Adipocyte (in vitro differentiated cells): ENCODE measurements around the gene LATS1.

Experiments used
- DNase-seq: peaks from one replicate; pipeline ENCODE4 v3.0.0-alpha.2; 2015; ENCODE audit warnings: low read depth
- H3K27me3 ChIP-seq: replicated peaks from 2 replicates; pipeline ENCODE4 v1.7.0; 2013; ENCODE audit warnings: mild to moderate bottlenecking, low read length, moderate library complexity; ENCODE audit not compliant: control insufficient read depth, insufficient read depth
- H3K36me3 ChIP-seq: 2 replicates; pipeline ENCODE4 v1.7.0; 2013; ENCODE audit warnings: low read length, mild to moderate bottlenecking, moderate library complexity; ENCODE audit not compliant: control insufficient read depth, insufficient read depth, severe bottlenecking
- H3K4me1 ChIP-seq: 2 replicates; pipeline ENCODE4 v1.7.0; 2013; ENCODE audit warnings: mild to moderate bottlenecking, low read length, moderate library complexity; ENCODE audit not compliant: control insufficient read depth, insufficient read depth
- H3K4me3 ChIP-seq: 2 replicates; pipeline ENCODE4 v1.7.0; 2013; ENCODE audit warnings: mild to moderate bottlenecking, low read length, moderate library complexity
- H3K9ac ChIP-seq: 2 replicates; pipeline ENCODE4 v1.7.0; 2013; ENCODE audit warnings: mild to moderate bottlenecking, low read length, moderate library complexity
- H3K9me3 ChIP-seq: 2 replicates; pipeline ENCODE4 v1.7.0; 2013; ENCODE audit warnings: mild to moderate bottlenecking, low read length, moderate library complexity; ENCODE audit not compliant: control insufficient read depth

The LATS1 gene

DNA sequence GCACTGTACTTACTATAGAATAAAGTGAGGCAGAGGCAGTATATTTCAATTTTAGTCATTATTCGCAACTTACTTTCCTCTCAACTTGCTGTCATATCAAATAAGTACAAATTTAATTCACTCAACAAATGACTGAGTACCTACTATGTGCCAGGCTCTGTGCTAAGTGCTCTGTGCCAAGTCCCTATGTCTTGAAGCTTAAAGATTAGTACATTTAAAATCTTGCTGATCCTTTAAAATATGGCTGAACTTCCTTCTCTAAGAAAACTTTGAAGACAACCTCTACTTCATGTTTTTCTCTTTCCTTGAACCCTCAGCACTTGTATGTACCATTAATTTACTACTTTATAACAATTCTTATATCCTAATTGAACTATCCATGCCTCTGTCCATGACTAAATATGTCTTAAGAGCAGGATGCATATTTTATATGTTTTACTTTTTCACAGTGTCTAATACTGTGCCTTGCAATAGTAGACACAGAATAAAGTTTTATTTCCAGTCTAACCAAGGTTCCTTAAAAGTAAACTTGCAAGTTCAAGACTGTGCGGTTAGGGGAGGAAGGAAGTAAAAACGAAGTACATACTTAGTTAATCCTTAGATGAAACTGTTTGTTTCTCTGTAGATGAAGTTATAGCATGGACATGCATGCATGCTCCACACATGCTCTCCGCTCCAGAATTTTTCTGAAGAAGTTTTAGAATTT, 10.0 kb upstream of the LATS1 start:
- H3K4me1 ChIP-seq: no peaks in the 10 kb centered on the region
- peaks cover 54% of the 10 kb centered on the region for H3K36me3 ChIP-seq
- no peaks in the 10 kb centered on the region for H3K27me3 ChIP-seq
- H3K9ac ChIP-seq: no peak overlapping the region
- no peak overlapping the region for H3K4me3 ChIP-seq
- no peak for DNase-seq
- no peaks in the 10 kb centered on the region for H3K9me3 ChIP-seq

DNA sequence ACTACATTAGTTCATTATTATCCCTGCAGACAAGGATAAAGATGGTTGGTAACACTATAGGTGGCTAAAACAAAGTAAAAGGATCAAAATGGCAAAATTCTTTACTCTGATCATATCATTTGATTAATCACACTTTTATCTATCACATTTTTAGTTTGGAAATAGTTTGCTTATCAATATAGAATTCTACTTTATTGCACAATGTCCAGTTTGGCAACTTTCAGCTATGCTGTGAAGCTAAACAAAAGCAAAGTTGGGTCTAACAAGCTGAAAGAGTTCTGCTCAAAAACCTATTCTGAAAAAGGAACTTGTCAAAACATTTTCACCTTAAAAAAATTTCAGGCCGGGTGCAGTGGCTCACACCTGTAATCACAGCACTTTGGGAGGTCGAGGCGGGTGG, 7.9 kb upstream of the LATS1 start:
- Histone ChIP-seq H3K4me1 (no peaks in the 10 kb centered on the region), H3K4me3 (no peak overlapping the region), H3K36me3 (peaks cover 42% of the 10 kb centered on the region), H3K27me3 (no peaks in the 10 kb centered on the region), H3K9me3 (no peaks in the 10 kb centered on the region), H3K9ac (no peak overlapping the region)
- DNase-seq: no peak

DNA sequence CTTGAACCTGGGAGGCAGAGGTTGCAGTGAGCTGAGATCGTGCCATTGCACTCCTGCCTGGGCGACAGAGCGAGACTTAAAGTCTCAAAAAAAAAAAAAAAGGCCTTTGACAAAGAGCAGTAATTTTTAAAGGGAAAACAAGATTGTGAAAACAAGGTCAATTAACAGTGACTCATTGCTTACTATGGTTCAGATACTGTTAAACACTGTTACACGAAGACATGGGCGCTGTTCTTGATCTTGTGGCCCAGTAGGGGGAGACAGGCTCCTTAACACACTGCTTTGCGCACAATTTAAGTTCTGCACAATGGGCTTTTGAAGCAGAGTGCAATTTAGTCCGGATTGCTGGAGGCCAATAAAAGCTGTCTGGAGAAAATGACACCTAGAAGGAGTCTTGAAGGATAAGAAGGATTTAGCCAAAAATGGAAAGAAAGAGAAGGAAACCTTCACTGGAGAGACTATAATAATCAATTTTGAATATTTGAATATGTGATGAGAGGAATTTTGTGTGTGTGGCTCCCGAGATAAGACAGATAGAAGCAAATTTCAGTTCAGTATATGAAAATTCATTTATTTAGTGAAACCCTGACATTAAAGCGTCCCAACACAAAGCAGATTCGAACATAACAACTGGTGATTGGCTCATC, 6.0 kb upstream of the LATS1 start:
- Histone ChIP-seq H3K9ac (peak overlapping the region; percentile 17), H3K4me1 (peaks cover under 1% of the 10 kb centered on the region), H3K4me3 (no peak overlapping the region), H3K27me3 (no peaks in the 10 kb centered on the region), H3K9me3 (no peaks in the 10 kb centered on the region), H3K36me3 (peaks cover 24% of the 10 kb centered on the region)
- peak; percentile 85 for DNase-seq

DNA sequence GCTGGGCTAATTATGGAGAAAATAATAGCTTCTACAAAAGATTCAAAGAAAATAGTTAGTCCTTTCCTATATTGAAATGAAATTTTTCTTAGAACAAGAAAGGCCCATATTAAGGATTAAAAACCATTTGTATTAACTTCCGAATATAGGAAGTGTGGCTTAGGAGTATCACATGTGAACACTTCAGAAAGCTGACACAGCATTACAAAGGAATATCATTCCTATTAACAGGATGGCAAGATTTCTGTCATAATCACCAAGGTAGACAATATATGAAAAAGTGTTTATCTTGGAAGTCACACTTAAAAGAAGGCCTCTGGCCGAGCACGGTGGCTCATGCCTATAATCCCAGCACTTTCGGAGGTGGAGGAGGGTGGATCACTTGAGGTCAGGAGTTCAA, 5.4 kb upstream of the LATS1 start:
- peaks cover 5% of the 10 kb centered on the region for H3K4me1 ChIP-seq
- DNase-seq: no peak
- H3K27me3 ChIP-seq: no peaks in the 10 kb centered on the region
- H3K9ac ChIP-seq: peak overlapping the region; percentile 17
- no peaks in the 10 kb centered on the region for H3K9me3 ChIP-seq
- peaks cover 18% of the 10 kb centered on the region for H3K36me3 ChIP-seq
- no peak overlapping the region for H3K4me3 ChIP-seq

DNA sequence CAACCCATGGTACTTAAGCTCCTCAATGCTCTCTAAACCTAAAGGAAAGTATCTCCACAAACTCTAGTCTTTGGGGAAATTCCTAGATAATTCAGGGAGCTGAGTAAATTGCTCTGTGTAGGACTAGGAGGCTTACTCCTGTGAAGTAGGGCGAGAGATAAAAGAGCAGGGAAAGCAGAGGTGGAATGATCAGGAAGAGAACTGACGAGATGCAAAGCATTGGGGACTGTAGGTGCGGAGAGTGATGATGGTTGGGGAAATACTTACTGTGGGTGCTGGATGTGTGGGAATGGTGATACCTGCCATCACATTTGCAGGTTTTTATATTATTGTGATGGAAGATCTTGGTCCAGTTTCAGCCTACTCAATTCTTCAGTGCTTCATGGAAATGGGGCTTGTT, 1.6 kb upstream of the LATS1 start:
- Histone ChIP-seq H3K4me1 (peaks cover 18% of the 10 kb centered on the region), H3K27me3 (no peaks in the 10 kb centered on the region), H3K9me3 (no peaks in the 10 kb centered on the region), H3K4me3 (no peak overlapping the region), H3K9ac (no peak overlapping the region), H3K36me3 (no peaks in the 10 kb centered on the region)
- DNase-seq: no peak

DNA sequence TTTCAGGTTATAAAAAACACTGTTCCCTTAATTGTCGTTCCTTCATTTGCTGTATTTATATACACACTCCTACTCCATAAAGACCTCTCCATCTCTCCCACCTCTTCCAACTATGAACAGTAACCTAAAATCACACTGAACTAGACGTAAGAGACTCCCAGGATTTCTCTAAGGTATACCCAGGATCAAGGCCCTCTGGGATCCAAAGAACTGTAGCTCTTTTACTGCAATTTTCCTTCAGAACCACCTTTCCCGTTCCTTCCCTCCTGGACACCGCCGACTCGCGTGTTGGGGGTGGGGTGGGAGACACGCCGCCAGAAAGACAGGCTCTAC, 680 bp downstream of the LATS1 start:
- Histone ChIP-seq H3K9me3 (no peaks in the 10 kb centered on the region), H3K4me1 (peaks cover 18% of the 10 kb centered on the region), H3K9ac (peak overlapping the region; percentile 95), H3K4me3 (peak overlapping the region; percentile 93), H3K27me3 (no peaks in the 10 kb centered on the region), H3K36me3 (no peaks in the 10 kb centered on the region)
- no peak for DNase-seq

DNA sequence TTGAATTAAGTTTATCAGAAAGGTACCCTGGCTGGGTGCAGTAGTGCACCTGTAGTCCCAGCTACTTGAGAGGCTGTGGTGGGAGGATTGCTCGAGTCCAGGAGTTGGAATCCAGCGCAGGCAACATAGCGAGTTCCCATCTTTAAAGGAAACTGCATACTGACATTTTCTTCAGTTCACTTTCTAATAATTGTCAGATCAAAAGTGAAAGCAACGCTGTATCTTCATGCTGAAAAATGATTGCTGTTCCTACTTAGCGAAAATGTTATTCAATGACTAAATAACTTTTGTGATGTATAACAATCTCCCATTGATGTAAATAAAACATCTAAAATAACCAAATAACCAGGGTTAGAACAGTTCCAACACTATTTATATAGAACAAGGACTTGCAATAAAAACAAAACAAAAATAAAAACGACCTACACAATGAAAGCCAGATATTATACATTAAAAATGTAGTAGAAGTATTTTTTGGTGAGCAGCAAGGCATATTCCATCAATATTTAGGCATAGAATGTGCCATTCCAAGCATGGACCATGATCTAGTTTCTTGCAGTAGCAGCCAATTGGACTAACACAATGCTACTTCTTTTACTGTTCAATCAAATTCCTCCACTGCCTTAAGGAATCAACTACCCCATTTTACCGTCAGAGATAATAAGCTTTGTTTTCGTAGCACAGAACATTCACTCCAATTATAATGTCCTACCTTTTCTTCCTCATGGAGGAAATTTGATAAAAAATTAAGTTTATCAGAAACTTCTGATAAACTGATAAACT, 1.5 kb downstream of the LATS1 start:
- peak overlapping the region; percentile 93 for H3K4me3 ChIP-seq
- DNase-seq: peak; percentile 45
- peaks cover 18% of the 10 kb centered on the region for H3K4me1 ChIP-seq
- no peaks in the 10 kb centered on the region for H3K9me3 ChIP-seq
- H3K36me3 ChIP-seq: peaks cover 2% of the 10 kb centered on the region
- H3K27me3 ChIP-seq: no peaks in the 10 kb centered on the region
- H3K9ac ChIP-seq: peak overlapping the region; percentile 95

DNA sequence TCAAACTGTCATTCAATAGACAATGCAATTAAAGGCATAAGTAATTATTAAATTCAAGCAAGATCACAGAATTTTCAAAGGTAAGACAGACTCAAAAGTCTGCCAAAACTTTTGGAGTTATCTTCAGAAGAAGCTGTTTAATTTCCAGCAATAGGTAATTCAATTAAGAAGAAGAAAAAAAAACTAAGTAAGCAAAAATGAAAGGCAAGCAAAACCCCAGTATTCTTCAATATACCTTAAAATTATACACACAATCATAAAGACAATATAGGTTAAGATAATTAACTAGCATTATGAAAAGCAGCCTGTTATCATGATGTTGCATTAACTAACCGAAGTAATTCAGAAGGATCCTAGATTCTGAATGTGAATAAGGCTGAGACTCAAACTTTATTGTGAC, 3.5 kb downstream of the LATS1 start:
- no peak for DNase-seq
- Histone ChIP-seq H3K9me3 (no peaks in the 10 kb centered on the region), H3K4me1 (peaks cover 18% of the 10 kb centered on the region), H3K4me3 (no peak overlapping the region), H3K27me3 (no peaks in the 10 kb centered on the region), H3K9ac (no peak overlapping the region), H3K36me3 (peaks cover 2% of the 10 kb centered on the region)

DNA sequence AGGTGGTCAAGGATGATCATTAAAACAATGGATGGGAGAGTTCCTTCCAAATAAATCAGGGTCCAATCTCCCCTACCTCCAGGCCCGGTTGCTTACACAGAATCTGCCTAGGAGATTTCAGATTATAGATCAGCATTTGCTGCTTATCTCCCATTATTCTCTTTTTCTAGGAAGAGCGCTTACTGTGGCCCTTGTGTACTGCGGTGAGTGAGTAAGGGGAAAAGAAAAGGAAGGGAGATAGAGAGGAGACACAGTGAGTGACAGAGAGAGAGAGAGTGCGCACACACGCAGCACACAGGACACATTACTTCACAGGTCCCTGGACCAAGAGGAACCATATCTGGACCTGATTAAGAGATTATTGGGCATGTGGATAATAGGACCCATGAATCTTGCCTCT, 6.2 kb downstream of the LATS1 start:
- H3K9ac ChIP-seq: no peak overlapping the region
- H3K4me3 ChIP-seq: no peak overlapping the region
- no peak for DNase-seq
- H3K27me3 ChIP-seq: no peaks in the 10 kb centered on the region
- H3K36me3 ChIP-seq: peaks cover 2% of the 10 kb centered on the region
- peaks cover 14% of the 10 kb centered on the region for H3K4me1 ChIP-seq
- H3K9me3 ChIP-seq: no peaks in the 10 kb centered on the region

DNA sequence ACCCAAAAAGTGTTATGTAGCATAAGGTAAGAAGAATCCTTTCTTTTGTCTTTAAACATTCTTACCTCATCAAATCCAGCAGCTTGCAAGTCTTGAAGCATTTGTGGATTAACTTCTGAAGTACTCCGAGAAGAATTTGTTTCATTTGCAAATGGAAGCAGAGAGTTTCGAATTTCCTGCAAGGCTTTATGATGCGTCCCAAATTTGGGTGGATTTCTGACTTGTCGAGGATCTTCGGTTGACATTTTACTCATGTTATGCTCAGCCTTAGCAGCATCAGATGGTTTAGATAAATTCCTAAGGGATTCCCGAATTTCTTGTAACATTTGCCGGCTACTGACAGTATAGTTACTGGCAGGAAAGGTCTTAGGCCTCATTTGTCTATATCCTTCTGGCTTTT, 16.2 kb downstream of the LATS1 start:
- Histone ChIP-seq H3K9me3 (no peaks in the 10 kb centered on the region), H3K4me3 (no peak overlapping the region), H3K4me1 (peaks cover 13% of the 10 kb centered on the region), H3K36me3 (peaks cover 3% of the 10 kb centered on the region), H3K27me3 (no peaks in the 10 kb centered on the region), H3K9ac (no peak overlapping the region)
- DNase-seq: peak; percentile 51

DNA sequence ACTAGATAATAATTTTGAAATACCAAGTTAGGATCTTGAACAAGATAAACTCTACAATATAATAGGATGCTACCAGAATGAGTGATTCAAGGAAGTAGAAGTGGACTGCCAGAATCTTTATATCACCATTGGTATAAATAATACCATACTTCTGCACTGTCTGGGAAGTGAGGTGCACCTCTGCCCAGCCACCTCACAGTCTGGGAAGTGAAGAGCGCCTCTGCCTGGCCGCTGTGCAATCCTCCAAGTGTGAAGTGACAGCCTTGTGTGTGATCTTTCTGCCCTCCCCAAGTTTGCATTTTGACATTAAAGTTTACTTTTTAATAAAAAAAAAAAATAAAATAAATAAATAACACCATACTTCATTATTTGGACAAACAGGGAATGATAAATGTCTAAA, 18.8 kb downstream of the LATS1 start:
- no peak overlapping the region for H3K4me3 ChIP-seq
- no peak for DNase-seq
- peaks cover 14% of the 10 kb centered on the region for H3K36me3 ChIP-seq
- no peak overlapping the region for H3K9ac ChIP-seq
- H3K27me3 ChIP-seq: no peaks in the 10 kb centered on the region
- no peaks in the 10 kb centered on the region for H3K9me3 ChIP-seq
- peaks cover 12% of the 10 kb centered on the region for H3K4me1 ChIP-seq
